ENCODE measurements around the gene AUTS2.

GRCh38 chr7:70072220-70072619, 473.9 kb downstream of the AUTS2 start:
- TF ChIP-seq TAF1 (IDR thresholded peaks at IDR 0.05; ENCODE audit: borderline replicate concordance, low read depth, low read length) (no peak), POLR2A (IDR thresholded peaks at IDR 0.05; ENCODE audit: low read depth, low read length) (no peak)
